ENCODE results near the gene RUBCNL. TPM values are rescaled to one million over a fixed set of nuclear protein-coding genes. Genes with fewer than 3 reads are reported as not detected.

RUBCNL gene
- polyA plus RNA-seq, 3 donors: 1.5 to 14.5 (median 2.8) TPM

GRCh38 chr13:46340631-46341111, 46.4 kb downstream of the RUBCNL start:
- intact Hi-C loops (cut with micrococcal nuclease): loop anchor here (2.0 to 5.0 kb wide), 3 partner anchors 14 to 622 kb away; no protein-coding TSS in a partner anchor
- H3K27ac ChIP-seq (ENCODE audit: low read depth in 1 of 2, low read length in 2 of 2): peak overlapping the region; percentile 91 to 98

GRCh38 chr13:46340011-46340410, 47.0 kb downstream of the RUBCNL start:
- H3K27ac ChIP-seq (ENCODE audit: low read depth in 1 of 2, low read length in 2 of 2): peak overlapping the region; percentile 91 to 98
- H3K4me3 ChIP-seq (replicated peaks in 1 of 3; ENCODE audit: low read depth in 2 of 3, low read length in 3 of 3): peak overlapping the region in 1 of 3 experiments; percentile 26
- intact Hi-C loops (cut with micrococcal nuclease): loop anchor here (2.0 to 5.0 kb wide), 3 partner anchors 15 to 622 kb away; no protein-coding TSS in a partner anchor
- Mint-ChIP-seq H3K9me3 (peaks cover 5 to 9% (median 7%) of the 10 kb centered on the region in 7 donors), H3K27ac (peak overlapping the region; percentile 97 to 100 (median 99)), H3K4me1 (peaks cover 58% of the 10 kb centered on the region), H3K36me3 (peaks cover 40 to 41% of the 10 kb centered on the region in 2 donors), H3K4me3 (no peak overlapping the region), H3K27me3 (ENCODE audit: low read depth in 3 of 3) (peaks cover 0 to 5% (median 0%) of the 10 kb centered on the region in 3 donors)
- no peak for TF ChIP-seq CTCF (IDR thresholded peaks at IDR 0.05)
- no peaks in the 10 kb centered on the region for H4K20me1 ChIP-seq (ENCODE audit: insufficient read depth, low read length)
- peaks cover 22 to 29% of the 10 kb centered on the region in 2 donors for H3K36me3 ChIP-seq (replicated peaks in 1 of 2; ENCODE audit: control insufficient read depth in 1 of 2, insufficient read depth in 2 of 2, low read length in 2 of 2)
- peak overlapping the region; percentile 62 for H3K9ac ChIP-seq (ENCODE audit: insufficient read depth, low read length, poor library complexity, severe bottlenecking)
- H3K4me1 ChIP-seq (ENCODE audit: control insufficient read depth in 1 of 2, insufficient read depth in 2 of 2, low read length in 2 of 2): peaks cover 50 to 55% of the 10 kb centered on the region in 2 donors
- H2AFZ ChIP-seq (ENCODE audit: insufficient read depth, low read depth, low read length, poor library complexity, severe bottlenecking): no peak overlapping the region
- peaks cover 0 to 3% of the 10 kb centered on the region in 2 donors for H3K9me3 ChIP-seq (replicated peaks in 1 of 2; ENCODE audit: control insufficient read depth in 1 of 2, insufficient read depth in 1 of 2, low read length in 2 of 2)
- 100% methylated on average over 1 of the region's 1 CpG for WGBS (ENCODE audit: insufficient coverage)
- H3K27me3 ChIP-seq (ENCODE audit: control insufficient read depth in 2 of 2, insufficient read depth in 2 of 2, low read length in 2 of 2): no peaks in the 10 kb centered on the region
- H3K4me2 ChIP-seq (replicated peaks; ENCODE audit: extremely low read depth, low read length, poor library complexity, severe bottlenecking): no peak overlapping the region
- no peaks in the 10 kb centered on the region for H3K79me2 ChIP-seq (ENCODE audit: insufficient read depth, low read length)
- DNase-seq: peak in 2 of 3 donors; percentile 43 to 50

More at GRCh38 chr13:46340631-46341111, 46.4 kb downstream of the RUBCNL start:
- Mint-ChIP-seq H3K4me1 (peaks cover 56% of the 10 kb centered on the region), H3K27ac (peak overlapping the region; percentile 97 to 100 (median 99)), H3K4me3 (peak overlapping the region in 1 of 2 donors; percentile 62), H3K9me3 (peaks cover 5 to 9% (median 7%) of the 10 kb centered on the region in 7 donors), H3K27me3 (ENCODE audit: low read depth in 3 of 3) (peaks cover 0 to 5% (median 0%) of the 10 kb centered on the region in 3 donors), H3K36me3 (peaks cover 45 to 46% of the 10 kb centered on the region in 2 donors)
- Histone ChIP-seq H3K4me3 (replicated peaks in 1 of 3; ENCODE audit: low read depth in 2 of 3, low read length in 3 of 3) (peak overlapping the region in 1 of 3 experiments; percentile 26), H3K36me3 (replicated peaks in 1 of 2; ENCODE audit: control insufficient read depth in 1 of 2, insufficient read depth in 2 of 2, low read length in 2 of 2) (peaks cover 26 to 35% of the 10 kb centered on the region in 2 donors), H2AFZ (ENCODE audit: insufficient read depth, low read depth, low read length, poor library complexity, severe bottlenecking) (no peak overlapping the region), H3K9me3 (replicated peaks in 1 of 2; ENCODE audit: control insufficient read depth in 1 of 2, insufficient read depth in 1 of 2, low read length in 2 of 2) (peaks cover 0 to 3% of the 10 kb centered on the region in 2 donors), H3K9ac (ENCODE audit: insufficient read depth, low read length, poor library complexity, severe bottlenecking) (peak overlapping the region; percentile 62), H3K4me2 (replicated peaks; ENCODE audit: extremely low read depth, low read length, poor library complexity, severe bottlenecking) (peak overlapping the region; percentile 19), H4K20me1 (ENCODE audit: insufficient read depth, low read length) (no peaks in the 10 kb centered on the region), H3K27me3 (ENCODE audit: control insufficient read depth in 2 of 2, insufficient read depth in 2 of 2, low read length in 2 of 2) (no peaks in the 10 kb centered on the region), H3K4me1 (ENCODE audit: control insufficient read depth in 1 of 2, insufficient read depth in 2 of 2, low read length in 2 of 2) (peaks cover 49 to 54% of the 10 kb centered on the region in 2 donors), H3K79me2 (ENCODE audit: insufficient read depth, low read length) (no peaks in the 10 kb centered on the region)
- WGBS (ENCODE audit: insufficient coverage): no CpG with 5 or more reads among the region's 3 CpGs
- TF ChIP-seq CTCF (IDR thresholded peaks at IDR 0.05): no peak
- DNase-seq: no peak

Measured in CD14-positive monocyte (primary cell).